GM11168 (cell line): ENCODE data around the gene IL1RAPL2.
"Not testable (repeated sequence)": the region's sequence is repeated elsewhere in the genome, so short reads cannot be mapped to it uniquely, and the experiment has no call there.

Experiments used
- in situ Hi-C: fragments of 300-500 bp; cut with MboI; formaldehyde crosslinking; loops from one replicate; pipeline ENCODE4 v1.12.0; 2022; ENCODE audit warnings: low sequenced_read_pairs; ENCODE audit not compliant: unreplicated experiment

IL1RAPL2 gene

DNA sequence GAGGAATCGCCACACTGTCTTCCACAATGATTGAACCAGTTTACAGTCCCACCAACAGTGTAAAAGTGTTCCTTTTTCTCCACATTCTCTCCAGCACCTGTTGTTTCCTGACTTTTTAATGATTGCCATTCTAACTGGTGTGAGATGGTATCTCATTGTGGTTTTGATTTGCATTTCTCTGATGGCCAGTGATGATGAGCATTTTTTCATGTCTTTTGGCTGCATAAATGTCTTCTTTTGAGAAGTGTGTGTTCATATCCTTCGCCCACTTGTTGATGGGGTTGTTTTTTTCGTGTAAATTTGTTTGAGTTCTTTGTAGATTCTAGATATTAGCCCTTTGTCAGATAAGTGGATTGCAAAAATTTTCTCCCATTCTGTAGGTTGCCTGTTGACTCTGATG, 671.4 kb downstream of the IL1RAPL2 start:
- in situ Hi-C loops = not testable (repeated sequence)

GRCh38 chrX:105241056-105241455, 675.1 kb downstream of the IL1RAPL2 start:
- in situ Hi-C loops = no loop called here

GRCh38 chrX:105260291-105261043, 694.5 kb downstream of the IL1RAPL2 start:
- in situ Hi-C loops = no loop called here

- in situ Hi-C loops = no loop called here
Measured at GRCh38 chrX:105263171-105263570, 697.2 kb downstream of the IL1RAPL2 start.

DNA sequence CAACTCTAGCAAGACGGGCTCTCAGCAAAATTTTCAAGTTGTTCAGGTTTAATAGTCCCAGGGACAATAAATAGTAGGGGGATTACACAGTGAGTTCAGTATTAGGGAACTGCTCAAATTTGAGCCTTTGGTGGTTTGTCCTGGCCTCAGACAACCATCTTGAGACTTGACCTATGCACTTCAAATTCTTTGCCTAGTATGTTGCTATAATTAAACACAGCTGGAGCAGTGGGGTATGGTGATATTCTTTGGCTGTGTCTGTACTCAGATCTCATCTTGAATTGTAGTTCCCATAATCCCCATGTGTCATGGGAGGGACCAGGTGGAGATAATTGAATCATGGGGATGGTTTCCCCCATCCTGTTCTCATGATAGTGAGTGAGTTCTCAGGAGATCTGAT, 697.8 kb downstream of the IL1RAPL2 start:
- in situ Hi-C loops = no loop called here

DNA sequence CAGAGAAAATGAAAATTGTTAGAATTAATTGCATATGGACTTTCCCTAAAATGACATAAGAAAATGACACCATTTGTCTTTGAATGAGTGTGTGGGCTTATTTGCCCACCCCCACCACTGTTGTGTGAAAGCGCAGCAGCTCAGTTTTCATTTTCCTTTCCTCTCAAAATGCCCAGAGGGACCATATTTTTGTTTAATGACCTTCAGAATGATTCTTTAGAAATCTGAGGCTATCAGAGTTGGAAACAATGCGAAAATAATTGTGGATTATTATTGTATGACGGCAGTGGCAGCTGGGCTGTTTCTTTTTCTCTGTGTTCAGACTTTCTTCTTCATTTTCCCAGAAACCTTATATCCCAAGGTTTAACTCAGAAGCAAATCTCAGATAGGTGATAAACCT, 699.1 kb downstream of the IL1RAPL2 start:
- in situ Hi-C loops = no loop called here

GRCh38 chrX:105266456-105266855, 700.5 kb downstream of the IL1RAPL2 start:
- in situ Hi-C loops = no loop called here

GRCh38 chrX:105267167-105267566, 701.2 kb downstream of the IL1RAPL2 start:
- in situ Hi-C loops = no loop called here

DNA sequence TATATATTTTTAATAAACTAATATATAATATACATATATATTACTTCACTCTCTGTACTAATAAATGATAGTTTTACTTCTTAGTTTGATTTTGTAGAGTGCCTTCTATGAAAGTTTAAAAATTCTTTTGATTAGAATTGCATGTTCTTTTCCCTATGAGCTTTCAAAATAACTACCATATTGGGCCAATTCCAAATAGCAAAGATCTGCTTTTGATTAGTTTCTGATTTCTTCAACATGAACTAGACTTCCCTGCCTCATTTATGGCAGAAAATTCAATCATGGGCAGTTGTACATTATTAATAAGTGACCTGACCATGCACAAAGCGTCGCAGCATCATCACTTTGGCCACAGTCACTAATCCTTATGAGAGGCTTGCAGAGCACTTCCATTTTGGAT, 703.4 kb downstream of the IL1RAPL2 start:
- in situ Hi-C loops = no loop called here

DNA sequence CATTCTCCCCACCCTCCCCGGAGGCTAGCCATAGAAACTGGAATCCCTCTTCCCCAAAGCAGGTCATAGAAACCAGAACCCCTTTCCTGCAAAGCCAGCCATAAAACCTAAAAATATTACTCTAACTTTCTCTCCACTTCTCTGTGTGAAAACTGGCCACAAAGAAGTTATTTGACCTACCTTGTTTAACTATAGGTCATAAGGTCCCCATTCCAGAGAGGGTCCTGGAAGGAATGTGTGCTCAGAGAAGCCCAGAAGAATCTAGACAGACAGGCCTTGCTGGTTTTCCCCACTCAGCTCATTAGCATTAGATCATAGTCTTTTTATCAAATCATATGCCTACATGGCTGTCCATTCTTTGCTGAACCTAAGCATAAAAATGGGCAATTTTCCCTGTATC, 707.3 kb downstream of the IL1RAPL2 start:
- in situ Hi-C loops = no loop called here

DNA sequence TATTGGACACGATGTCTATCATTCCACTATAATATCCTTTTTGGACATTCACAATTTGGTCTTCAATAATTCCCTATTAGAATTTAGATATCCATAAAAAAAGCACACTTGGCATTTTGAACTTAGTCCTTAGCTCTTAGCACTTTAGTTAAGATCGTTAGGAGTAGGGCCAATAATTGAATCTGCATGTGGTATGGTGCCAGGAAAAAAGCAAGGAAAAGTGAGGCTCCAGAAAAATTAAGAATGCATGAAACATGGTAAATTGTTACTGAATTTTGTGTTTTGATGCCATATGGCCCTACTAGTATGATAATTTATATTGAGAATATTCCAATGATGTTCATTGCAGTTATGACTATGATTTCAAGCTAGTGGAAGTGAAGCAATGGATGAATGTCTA, 708.1 kb downstream of the IL1RAPL2 start:
- in situ Hi-C loops = no loop called here

DNA sequence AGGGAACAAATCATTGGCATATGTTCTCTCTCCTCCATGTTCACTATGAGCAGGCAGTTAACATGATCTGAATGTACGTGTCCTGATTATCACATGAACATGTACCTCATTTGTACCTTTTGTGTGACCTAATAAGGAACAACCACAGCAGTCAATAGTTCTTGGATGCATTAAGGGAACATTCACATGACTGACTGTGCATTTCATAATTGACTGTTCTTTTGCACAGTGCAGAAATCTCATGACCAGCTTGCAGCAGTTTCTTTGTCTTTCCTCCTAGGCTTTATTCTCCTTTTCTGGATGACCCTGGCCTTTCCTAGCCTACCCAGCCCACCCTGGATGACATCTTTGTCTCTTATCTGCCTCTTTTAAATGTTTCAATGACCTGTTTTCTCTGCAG, 711.1 kb downstream of the IL1RAPL2 start:
- in situ Hi-C loops = no loop called here

- in situ Hi-C loops = no loop called here
Measured at GRCh38 chrX:105282077-105282476, 716.1 kb downstream of the IL1RAPL2 start.

- in situ Hi-C loops = no loop called here
Measured at GRCh38 chrX:105297041-105297440, 731.0 kb downstream of the IL1RAPL2 start.

DNA sequence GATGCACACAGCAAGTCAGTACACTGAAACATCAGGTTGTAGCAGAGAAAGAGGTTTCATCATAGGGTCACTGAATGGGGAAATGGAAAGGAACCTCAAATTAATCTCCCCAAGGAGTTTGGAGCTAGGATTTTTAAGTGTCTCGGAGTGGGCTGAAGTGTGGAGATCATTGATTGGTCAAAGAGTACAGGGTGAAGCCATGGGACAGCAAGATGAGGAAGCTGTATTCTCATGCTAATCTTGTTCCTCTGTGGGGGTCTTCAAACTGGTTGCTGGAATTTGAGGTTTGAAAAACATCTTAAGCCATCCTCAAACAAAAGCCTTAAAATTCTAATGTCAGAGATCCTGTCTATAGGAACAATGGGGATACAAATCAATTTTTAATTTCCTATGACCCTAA, 733.3 kb downstream of the IL1RAPL2 start:
- in situ Hi-C loops = no loop called here

DNA sequence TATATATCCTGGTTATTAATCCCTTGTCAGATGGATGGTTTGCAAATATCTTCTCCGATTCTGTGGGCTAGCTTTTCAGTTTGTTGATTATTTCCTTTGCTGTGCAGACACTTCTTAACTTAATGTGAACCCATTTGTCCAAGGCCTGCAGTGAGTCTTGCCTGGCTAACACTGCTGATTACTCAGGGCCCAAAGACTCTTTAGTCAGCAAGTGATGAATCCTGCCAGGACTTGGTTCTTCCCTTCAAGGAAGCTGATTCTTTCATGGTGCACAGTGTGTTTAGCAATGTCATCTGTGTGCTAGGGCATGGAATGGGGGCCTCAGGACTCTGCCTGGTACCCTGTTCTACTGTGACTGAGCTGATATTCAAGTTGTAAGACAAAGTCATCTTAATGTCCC, 736.2 kb downstream of the IL1RAPL2 start:
- in situ Hi-C loops = no loop called here

DNA sequence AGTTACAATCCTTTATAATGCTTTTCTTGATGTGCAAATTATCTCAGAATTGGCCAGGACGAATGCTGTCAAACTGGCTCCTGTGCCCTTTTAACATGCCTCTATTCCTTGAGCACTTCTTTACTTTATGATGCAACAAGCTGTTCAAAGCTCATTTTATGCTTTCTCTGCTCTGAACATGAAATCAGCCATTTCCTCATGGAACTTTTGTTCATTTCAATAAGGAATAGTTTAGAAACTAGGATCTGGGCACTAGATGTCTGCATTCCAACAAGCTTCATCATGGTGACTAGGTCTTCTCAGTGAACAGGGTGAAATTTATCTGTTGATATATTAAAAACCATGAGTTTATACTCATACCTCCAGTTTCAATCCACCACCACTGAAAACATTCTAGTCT, 741.8 kb downstream of the IL1RAPL2 start:
- in situ Hi-C loops = no loop called here

GRCh38 chrX:105313596-105313995, 747.6 kb downstream of the IL1RAPL2 start:
- in situ Hi-C loops = no loop called here

GRCh38 chrX:105314458-105314857, 748.5 kb downstream of the IL1RAPL2 start:
- in situ Hi-C loops = no loop called here

DNA sequence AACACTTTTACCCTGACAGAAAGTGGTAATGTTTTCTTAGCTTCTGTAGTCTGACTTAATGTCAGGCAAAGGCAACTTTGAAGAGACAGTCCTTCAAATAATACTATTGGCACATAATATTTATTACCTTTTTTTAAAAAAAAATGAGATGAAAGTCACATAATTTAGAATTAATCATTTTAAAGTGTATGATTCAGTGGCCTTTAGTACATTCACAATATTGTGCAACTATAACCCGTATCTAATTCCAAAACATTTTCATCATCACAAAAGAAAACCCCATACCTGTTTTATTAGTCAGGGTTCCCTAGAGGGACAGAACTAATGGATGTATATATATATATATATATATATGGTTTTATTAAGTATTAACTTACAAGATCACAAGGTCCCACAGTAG, 749.2 kb downstream of the IL1RAPL2 start:
- in situ Hi-C loops = no loop called here

GRCh38 chrX:105317117-105317516, 751.1 kb downstream of the IL1RAPL2 start:
- in situ Hi-C loops = no loop called here

DNA sequence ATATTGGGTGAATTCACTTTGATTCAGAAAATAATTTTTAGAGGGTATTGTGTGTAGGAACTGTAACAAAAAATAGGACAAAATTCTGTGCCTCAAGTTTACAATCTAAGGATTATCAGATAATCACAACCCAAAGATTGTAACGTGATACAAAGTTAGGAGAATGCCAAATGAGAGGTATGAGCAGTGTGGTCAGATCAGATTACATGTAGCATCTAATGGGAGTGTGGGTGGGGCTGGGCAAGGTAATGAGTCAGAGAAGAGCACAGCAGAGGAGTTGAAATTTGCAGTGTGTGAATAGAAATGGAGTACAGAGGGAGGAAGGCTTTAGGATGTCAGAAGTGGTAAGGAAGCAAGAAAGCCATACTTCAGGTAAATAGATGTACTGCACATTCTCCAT, 757.9 kb downstream of the IL1RAPL2 start:
- in situ Hi-C loops = no loop called here
